Measurements from ENCODE around the gene RAPGEF5.
A peak's percentile ranks its signal among the peaks of the same experiment; 100 is the strongest.

The RAPGEF5 gene

GRCh38 chr7:22375359-22376048, 18.6 kb upstream of the RAPGEF5 start:
- Histone ChIP-seq H3K36me3 (ENCODE audit: control insufficient read depth, insufficient read depth, low read length) (no peaks in the 10 kb centered on the region), H3K4me3 (ENCODE audit: low read depth, low read length) (no peak overlapping the region), H3K27me3 (ENCODE audit: control insufficient read depth, insufficient read depth, low read length) (no peaks in the 10 kb centered on the region), H3K9ac (ENCODE audit: low read depth, low read length) (no peak overlapping the region), H3K4me1 (ENCODE audit: control insufficient read depth, insufficient read depth, low read length) (no peaks in the 10 kb centered on the region), H3K9me3 (ENCODE audit: control insufficient read depth, insufficient read depth, low read length) (no peaks in the 10 kb centered on the region)

DNA sequence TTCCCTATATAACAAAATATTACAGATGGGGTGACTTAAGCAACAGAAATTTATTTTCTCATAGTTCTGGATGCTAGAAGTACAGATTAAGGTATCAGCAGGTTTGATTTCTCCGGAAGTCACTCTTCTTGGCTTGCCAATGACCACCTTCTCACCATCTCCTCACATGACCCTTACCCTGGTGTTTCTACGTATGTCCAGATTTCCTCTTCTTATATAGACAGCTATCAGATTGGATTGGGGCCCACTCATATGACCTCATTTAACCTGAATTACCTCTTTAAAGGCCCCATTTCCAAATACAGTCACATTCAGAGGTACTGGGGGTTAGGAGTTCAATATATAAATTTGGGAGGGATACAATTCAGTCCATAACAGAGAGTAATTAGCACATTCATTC, 17.0 kb upstream of the RAPGEF5 start:
- H3K36me3 ChIP-seq (ENCODE audit: control insufficient read depth, insufficient read depth, low read length), result no peaks in the 10 kb centered on the region
- H3K4me3 ChIP-seq (ENCODE audit: low read depth, low read length), result no peak overlapping the region
- no peaks in the 10 kb centered on the region for H3K27me3 ChIP-seq (ENCODE audit: control insufficient read depth, insufficient read depth, low read length)
- H3K4me1 ChIP-seq (ENCODE audit: control insufficient read depth, insufficient read depth, low read length), result no peaks in the 10 kb centered on the region
- no peak overlapping the region for H3K9ac ChIP-seq (ENCODE audit: low read depth, low read length)
- H3K9me3 ChIP-seq (ENCODE audit: control insufficient read depth, insufficient read depth, low read length), result no peaks in the 10 kb centered on the region

GRCh38 chr7:22373388-22373787, 16.4 kb upstream of the RAPGEF5 start:
- H3K4me1 ChIP-seq (ENCODE audit: control insufficient read depth, insufficient read depth, low read length), result no peaks in the 10 kb centered on the region

GRCh38 chr7:22372863-22373262, 15.9 kb upstream of the RAPGEF5 start:
- no peaks in the 10 kb centered on the region for H3K36me3 ChIP-seq (ENCODE audit: control insufficient read depth, insufficient read depth, low read length)
- H3K4me3 ChIP-seq (ENCODE audit: low read depth, low read length), result no peak overlapping the region
- no peaks in the 10 kb centered on the region for H3K9me3 ChIP-seq (ENCODE audit: control insufficient read depth, insufficient read depth, low read length)
- no peaks in the 10 kb centered on the region for H3K27me3 ChIP-seq (ENCODE audit: control insufficient read depth, insufficient read depth, low read length)
- H3K4me1 ChIP-seq (ENCODE audit: control insufficient read depth, insufficient read depth, low read length), result no peaks in the 10 kb centered on the region
- no peak overlapping the region for H3K9ac ChIP-seq (ENCODE audit: low read depth, low read length)

More at GRCh38 chr7:22373388-22373787, 16.4 kb upstream of the RAPGEF5 start:
- no peaks in the 10 kb centered on the region for H3K27me3 ChIP-seq (ENCODE audit: control insufficient read depth, insufficient read depth, low read length)
- no peaks in the 10 kb centered on the region for H3K9me3 ChIP-seq (ENCODE audit: control insufficient read depth, insufficient read depth, low read length)
- H3K9ac ChIP-seq (ENCODE audit: low read depth, low read length), result no peak overlapping the region
- no peak overlapping the region for H3K4me3 ChIP-seq (ENCODE audit: low read depth, low read length)
- no peaks in the 10 kb centered on the region for H3K36me3 ChIP-seq (ENCODE audit: control insufficient read depth, insufficient read depth, low read length)

DNA sequence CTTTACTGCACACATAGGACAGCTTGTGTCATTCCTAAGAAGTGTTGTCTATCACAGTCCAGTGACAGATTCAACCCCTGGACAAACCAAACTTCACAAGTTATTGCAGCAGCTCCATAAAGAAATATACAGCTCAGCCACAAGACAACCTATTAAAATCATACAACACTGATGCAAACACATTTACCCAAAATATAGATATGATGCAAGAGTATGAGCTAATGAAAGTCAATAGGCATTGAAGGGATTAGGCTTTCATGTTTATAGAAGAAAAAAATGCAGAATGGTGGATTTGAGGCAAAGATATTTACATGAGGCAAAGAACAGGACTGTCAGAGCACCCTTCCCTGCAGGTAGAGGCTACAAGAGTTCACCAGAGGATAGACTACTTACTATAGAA, 14.9 kb upstream of the RAPGEF5 start:
- no peak overlapping the region for H3K4me3 ChIP-seq (ENCODE audit: low read depth, low read length)
- no peaks in the 10 kb centered on the region for H3K4me1 ChIP-seq (ENCODE audit: control insufficient read depth, insufficient read depth, low read length)
- no peak overlapping the region for H3K9ac ChIP-seq (ENCODE audit: low read depth, low read length)
- no peaks in the 10 kb centered on the region for H3K9me3 ChIP-seq (ENCODE audit: control insufficient read depth, insufficient read depth, low read length)
- H3K36me3 ChIP-seq (ENCODE audit: control insufficient read depth, insufficient read depth, low read length), result no peaks in the 10 kb centered on the region
- H3K27me3 ChIP-seq (ENCODE audit: control insufficient read depth, insufficient read depth, low read length), result no peaks in the 10 kb centered on the region

DNA sequence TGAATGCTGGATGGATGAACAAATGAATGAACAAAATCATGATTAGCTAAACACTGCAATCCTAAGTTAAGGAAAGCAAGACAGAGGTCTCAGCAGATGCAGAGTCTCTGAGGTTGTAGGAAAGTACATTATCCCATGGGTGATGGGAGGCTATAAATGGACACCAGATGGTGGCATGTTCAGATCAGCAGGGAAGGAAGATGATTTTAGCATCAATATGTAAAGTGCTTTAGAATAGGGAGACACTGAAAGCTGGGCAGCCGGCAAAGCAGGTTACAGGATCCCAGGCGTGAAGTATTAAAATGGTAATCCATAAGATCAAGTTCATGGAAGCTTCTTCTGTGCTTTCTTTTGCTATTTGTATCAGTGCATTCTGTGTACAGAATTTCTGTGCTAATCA, 7.9 kb upstream of the RAPGEF5 start:
- no peaks in the 10 kb centered on the region for H3K36me3 ChIP-seq (ENCODE audit: control insufficient read depth, insufficient read depth, low read length)
- H3K4me3 ChIP-seq (ENCODE audit: low read depth, low read length), result no peak overlapping the region
- H3K4me1 ChIP-seq (ENCODE audit: control insufficient read depth, insufficient read depth, low read length), result no peaks in the 10 kb centered on the region
- no peaks in the 10 kb centered on the region for H3K9me3 ChIP-seq (ENCODE audit: control insufficient read depth, insufficient read depth, low read length)
- H3K9ac ChIP-seq (ENCODE audit: low read depth, low read length), result no peak overlapping the region
- H3K27me3 ChIP-seq (ENCODE audit: control insufficient read depth, insufficient read depth, low read length), result no peaks in the 10 kb centered on the region

DNA sequence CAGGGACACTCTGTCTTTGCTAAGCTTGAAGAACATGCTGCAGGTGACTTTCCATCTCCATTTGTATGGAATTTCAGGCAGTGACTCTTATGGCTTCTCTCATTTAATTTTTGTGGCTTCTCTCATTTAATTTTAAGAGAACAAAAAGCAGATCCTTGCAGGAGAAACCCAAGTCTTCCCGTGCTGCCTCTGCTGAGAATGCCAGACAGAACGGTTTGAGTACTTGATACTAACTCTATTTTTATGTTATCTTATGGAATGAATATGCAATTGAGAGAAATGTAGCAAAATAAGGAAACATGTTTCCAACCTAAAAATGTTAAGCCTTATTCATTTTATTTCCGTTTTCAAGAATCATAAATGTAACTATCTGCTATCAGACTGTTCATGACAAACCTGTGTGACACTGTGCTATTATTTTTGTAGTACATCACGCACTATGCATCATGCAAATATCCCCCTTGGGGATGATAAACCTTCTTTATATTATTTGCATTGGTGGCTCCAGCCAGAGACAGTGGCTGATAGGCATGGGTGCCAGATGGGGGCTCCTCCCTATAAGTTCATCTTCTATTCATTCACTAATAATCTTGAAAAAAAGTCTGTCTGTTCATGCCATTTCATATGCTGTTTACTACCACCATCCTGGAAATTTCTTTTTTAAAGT, 6.9 kb upstream of the RAPGEF5 start:
- no peak overlapping the region for H3K9ac ChIP-seq (ENCODE audit: low read depth, low read length)
- H3K27me3 ChIP-seq (ENCODE audit: control insufficient read depth, insufficient read depth, low read length), result peaks cover 2% of the 10 kb centered on the region
- no peaks in the 10 kb centered on the region for H3K9me3 ChIP-seq (ENCODE audit: control insufficient read depth, insufficient read depth, low read length)
- no peaks in the 10 kb centered on the region for H3K4me1 ChIP-seq (ENCODE audit: control insufficient read depth, insufficient read depth, low read length)
- no peak overlapping the region for H3K4me3 ChIP-seq (ENCODE audit: low read depth, low read length)
- no peaks in the 10 kb centered on the region for H3K36me3 ChIP-seq (ENCODE audit: control insufficient read depth, insufficient read depth, low read length)

GRCh38 chr7:22361795-22362194, 4.8 kb upstream of the RAPGEF5 start:
- H3K9ac ChIP-seq (ENCODE audit: low read depth, low read length), result no peak overlapping the region
- H3K4me3 ChIP-seq (ENCODE audit: low read depth, low read length), result no peak overlapping the region
- H3K4me1 ChIP-seq (ENCODE audit: control insufficient read depth, insufficient read depth, low read length), result no peaks in the 10 kb centered on the region
- H3K27me3 ChIP-seq (ENCODE audit: control insufficient read depth, insufficient read depth, low read length), result peaks cover 18% of the 10 kb centered on the region
- H3K36me3 ChIP-seq (ENCODE audit: control insufficient read depth, insufficient read depth, low read length), result no peaks in the 10 kb centered on the region
- no peaks in the 10 kb centered on the region for H3K9me3 ChIP-seq (ENCODE audit: control insufficient read depth, insufficient read depth, low read length)

- no peak overlapping the region for H3K4me3 ChIP-seq (ENCODE audit: low read depth, low read length)
- H3K9ac ChIP-seq (ENCODE audit: low read depth, low read length), result no peak overlapping the region
- no peaks in the 10 kb centered on the region for H3K9me3 ChIP-seq (ENCODE audit: control insufficient read depth, insufficient read depth, low read length)
- H3K36me3 ChIP-seq (ENCODE audit: control insufficient read depth, insufficient read depth, low read length), result no peaks in the 10 kb centered on the region
- peaks cover 18% of the 10 kb centered on the region for H3K27me3 ChIP-seq (ENCODE audit: control insufficient read depth, insufficient read depth, low read length)
- H3K4me1 ChIP-seq (ENCODE audit: control insufficient read depth, insufficient read depth, low read length), result no peaks in the 10 kb centered on the region
Measured at GRCh38 chr7:22361320-22361719, 4.4 kb upstream of the RAPGEF5 start.

GRCh38 chr7:22358820-22359697, 2.1 kb upstream of the RAPGEF5 start:
- Histone ChIP-seq H3K9ac (ENCODE audit: low read depth, low read length) (no peak overlapping the region), H3K36me3 (ENCODE audit: control insufficient read depth, insufficient read depth, low read length) (no peaks in the 10 kb centered on the region), H3K9me3 (ENCODE audit: control insufficient read depth, insufficient read depth, low read length) (no peaks in the 10 kb centered on the region), H3K27me3 (ENCODE audit: control insufficient read depth, insufficient read depth, low read length) (peaks cover 22% of the 10 kb centered on the region), H3K4me1 (ENCODE audit: control insufficient read depth, insufficient read depth, low read length) (peaks cover 4% of the 10 kb centered on the region), H3K4me3 (ENCODE audit: low read depth, low read length) (no peak overlapping the region)

DNA sequence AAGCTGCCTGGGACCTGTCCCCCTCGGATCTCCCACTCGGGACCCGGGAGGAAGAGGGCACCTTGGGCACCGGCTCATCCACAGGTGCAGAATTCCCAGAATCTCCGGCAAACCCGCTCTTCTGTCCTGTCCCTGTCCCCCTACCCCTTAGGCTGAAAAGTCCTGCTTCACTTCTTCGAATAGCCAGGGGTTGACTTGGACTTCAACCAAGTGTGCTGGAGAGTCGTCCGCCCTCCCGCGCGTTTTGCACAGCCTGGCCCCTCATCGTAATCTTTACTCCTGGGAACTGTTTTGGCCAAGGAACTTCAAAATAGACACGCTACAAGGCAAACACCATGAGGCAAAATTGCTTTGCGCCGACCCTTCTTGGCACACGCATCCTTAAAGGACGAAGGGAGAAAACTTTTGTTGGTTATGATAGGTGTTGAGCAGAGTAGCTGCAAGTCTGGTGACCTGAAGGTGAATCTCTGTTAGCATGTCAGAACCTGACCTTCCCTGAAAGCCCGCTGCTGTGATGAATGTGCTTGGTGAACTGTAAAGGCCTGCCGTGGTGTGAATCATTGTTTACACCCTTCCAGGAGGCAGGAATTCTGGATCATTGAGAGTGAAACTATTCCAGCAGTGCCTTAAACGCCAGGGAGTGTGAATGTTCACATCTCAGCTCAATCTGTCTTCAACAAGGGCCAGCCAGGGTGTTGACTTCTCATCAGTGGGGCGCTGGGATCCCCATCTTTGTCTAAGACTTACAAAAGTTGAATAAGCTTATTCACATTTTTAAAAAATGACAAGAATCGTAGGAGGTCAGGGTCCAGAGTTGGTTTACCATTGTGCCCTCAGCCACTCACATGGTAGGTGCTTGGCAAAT, 589 bp upstream of the RAPGEF5 start:
- Histone ChIP-seq H3K27me3 (ENCODE audit: control insufficient read depth, insufficient read depth, low read length) (peaks cover 22% of the 10 kb centered on the region), H3K36me3 (ENCODE audit: control insufficient read depth, insufficient read depth, low read length) (no peaks in the 10 kb centered on the region), H3K9me3 (ENCODE audit: control insufficient read depth, insufficient read depth, low read length) (no peaks in the 10 kb centered on the region), H3K9ac (ENCODE audit: low read depth, low read length) (no peak overlapping the region), H3K4me3 (ENCODE audit: low read depth, low read length) (peak overlapping the region; percentile 58), H3K4me1 (ENCODE audit: control insufficient read depth, insufficient read depth, low read length) (peaks cover 4% of the 10 kb centered on the region)

Measured in iPS-15b (cell line).